Hematopoietic multipotent progenitor cell treated with erythropoietin and hydrocortisone succinate and interleukin-3 and kit ligand, for 17 days (in vitro differentiated cells): ENCODE data around the gene CPLX1.

Experiments used
- DNase-seq: peaks from one replicate; pipeline ENCODE4 v3.0.0-alpha.2; 2015; ENCODE audit warnings: low spot score

CPLX1 gene

DNA sequence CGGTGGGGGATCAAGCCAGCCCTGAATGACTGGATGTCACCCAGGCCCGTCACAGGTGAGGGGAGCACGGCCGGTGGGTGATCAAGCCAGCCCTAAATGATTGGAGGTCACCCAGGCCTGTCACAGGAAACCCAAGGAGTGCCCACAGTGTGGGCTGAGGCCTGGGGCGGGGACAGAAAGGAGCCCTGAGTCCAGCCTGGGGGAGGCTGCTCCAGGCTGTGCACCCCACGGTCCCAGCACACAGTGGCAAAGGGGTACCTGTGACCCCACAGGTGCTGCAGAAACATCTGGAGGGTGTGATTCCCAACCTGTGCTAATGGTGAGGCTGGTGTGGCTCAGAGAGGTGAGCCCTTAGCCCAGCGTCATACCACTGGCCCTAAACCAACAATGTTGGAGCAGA lies 6.2 kb upstream of the CPLX1 start:
- no peak for DNase-seq

GRCh38 chr4:831483-831805 lies 5.5 kb upstream of the CPLX1 start:
- no peak for DNase-seq

DNA sequence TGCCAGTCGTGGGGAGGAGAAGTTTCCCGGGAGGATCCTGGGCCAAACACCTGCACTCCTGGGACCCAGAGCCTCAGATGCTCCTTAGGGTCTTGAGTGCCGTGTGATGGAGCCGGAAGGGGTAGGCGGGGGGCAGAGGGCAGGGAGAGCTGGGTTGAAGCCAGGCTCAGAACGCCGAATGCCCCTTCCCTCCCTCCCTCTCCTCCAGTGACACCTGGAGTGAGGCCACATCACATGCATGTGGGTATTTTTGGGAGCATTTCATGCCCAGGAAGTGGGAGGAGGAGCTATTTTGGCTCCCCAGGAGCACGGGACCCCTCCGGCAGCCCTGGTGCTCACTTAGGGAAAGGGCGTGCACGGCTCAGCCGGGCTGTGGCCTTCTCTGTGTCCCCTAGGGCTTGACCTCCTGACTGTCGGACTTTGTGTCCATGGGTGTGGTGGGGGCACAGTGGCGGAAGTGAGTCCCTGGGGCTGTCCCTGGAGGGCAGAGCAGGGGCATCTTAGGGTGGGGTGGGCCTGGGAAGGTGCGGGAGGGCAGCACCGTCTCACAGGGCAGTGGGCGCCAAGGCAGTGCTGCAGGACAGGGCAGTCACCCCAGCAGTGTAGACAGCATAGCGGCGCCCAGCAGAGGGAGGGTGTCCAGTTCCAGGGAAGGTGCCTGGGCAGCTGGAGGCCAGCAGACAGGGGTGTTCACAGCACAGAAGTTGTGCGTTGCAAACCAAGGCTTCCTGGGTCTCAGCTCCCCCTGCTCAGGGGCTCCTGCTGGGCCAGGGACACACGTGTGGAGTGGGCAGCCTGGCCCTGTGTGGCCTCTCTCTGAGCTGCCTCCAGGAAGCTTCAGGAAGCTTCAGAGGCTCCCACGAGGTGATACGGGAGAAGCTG lies 4.9 kb upstream of the CPLX1 start:
- DNase-seq, result no peak

GRCh38 chr4:829761-830600 lies 4.1 kb upstream of the CPLX1 start:
- DNase-seq, result no peak

GRCh38 chr4:829291-829690 lies 3.4 kb upstream of the CPLX1 start:
- DNase-seq, result no peak

- DNase-seq, result no peak
Measured at GRCh38 chr4:828641-829271, 2.8 kb upstream of the CPLX1 start.

DNA sequence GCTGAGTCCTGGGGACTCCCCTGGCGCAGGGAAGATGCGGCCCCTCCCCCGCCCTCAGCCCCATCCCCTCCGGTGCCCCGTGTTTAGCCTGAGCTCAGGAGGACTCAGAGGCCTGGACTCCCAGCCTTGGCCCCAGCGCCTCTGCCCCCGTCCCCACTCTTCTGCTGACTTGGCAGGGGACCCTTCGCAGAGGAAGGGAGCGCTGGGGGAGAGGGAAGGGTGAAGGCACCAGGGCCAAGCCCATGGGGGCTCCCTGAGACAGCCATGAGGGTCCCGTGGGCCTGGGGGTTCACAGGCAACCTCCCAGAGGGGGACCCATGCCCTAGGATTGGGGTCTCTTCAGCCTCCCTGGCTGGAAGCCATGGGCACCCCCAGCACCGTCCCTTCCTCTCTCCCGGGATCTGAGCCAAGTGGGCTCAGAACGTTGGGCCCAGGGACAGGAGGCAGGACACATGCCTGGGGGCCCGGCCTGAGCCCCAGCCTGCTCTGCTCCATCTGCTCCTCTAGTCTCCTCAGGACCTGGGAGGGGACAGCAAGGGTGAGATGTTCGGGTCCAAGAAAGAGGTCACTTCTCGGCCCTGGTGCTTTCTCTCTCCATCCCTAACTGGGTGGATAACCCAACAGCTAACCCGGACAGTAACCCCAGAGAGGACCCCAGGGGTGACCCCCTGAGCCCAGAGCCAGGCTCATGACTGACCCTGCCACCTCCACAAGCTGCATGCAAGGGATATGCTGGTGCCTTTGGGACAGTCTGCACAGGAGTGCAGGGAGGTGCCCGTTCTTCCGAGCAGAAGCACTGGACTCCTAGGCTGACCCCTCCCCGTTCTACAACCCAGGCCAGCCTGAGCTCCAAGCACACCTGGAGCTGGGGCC lies 1.5 kb upstream of the CPLX1 start:
- DNase-seq, result no peak

DNA sequence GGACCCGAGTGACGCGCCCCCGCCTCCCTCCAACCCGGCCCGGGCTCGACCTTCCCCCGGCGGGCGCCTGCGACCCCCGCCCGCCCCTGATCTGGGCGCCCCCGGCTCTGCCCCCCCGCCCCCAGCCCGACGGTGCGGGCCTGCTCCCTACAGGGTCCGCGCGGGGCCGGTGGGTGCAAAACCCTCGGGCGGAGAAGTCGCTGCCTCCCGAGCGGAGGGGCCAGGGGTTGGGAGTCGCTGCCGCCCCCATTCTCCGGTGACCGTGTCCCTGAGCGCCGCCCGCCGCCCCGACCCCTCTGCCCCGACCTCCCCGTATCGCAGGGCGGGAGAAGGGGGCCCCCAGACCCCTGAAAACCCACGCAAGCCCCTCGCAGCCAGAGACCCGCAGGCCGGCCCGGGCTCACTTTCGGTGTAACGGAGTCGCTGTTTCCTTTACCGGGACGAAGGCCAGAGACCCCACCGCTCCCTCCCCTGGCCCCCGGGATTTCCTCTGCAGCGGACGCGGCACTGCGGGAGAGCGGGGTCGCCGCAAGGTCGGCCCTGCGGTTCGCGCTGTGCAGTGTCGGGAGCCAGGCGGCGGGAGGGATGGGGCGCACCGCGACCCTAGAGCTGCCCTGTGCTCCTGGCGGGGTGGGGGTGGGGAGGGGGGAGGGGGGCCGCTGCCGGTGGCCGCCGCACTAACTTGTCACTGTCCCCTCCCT lies 729 bp upstream of the CPLX1 start:
- DNase-seq, result no peak

- no peak for DNase-seq
Measured at GRCh38 chr4:825063-825970, 612 bp downstream of the CPLX1 start.

DNA sequence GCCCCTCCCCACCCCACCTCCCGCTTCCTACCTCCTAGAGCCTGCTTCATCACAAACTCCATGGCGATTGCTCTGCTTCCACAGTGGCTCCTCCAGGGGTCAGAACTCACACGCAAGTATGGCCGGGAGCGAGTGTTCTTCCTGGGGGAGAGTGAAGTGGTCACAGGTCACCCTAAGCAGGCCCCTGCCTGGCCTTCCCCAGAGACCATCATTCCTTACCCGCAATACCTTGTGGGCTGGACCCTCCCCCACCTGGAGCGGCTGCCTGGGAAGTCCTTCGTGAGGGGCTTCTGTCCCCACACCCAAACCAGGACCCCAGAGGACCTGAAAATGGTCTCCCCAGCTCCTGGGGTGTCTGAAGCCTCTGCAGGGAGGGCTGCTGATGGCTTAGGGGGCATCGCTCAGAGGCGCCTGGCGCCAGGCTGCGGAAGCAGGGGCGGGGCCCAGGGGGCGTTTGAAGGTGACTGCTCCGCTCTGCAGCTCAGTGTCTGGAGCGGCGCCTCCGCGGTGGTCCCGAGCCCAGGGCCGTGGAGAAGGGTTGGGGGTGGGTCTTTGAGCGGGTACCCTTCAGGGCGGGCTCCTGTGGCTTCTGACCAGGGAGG lies 1.4 kb downstream of the CPLX1 start:
- DNase-seq, result no peak

DNA sequence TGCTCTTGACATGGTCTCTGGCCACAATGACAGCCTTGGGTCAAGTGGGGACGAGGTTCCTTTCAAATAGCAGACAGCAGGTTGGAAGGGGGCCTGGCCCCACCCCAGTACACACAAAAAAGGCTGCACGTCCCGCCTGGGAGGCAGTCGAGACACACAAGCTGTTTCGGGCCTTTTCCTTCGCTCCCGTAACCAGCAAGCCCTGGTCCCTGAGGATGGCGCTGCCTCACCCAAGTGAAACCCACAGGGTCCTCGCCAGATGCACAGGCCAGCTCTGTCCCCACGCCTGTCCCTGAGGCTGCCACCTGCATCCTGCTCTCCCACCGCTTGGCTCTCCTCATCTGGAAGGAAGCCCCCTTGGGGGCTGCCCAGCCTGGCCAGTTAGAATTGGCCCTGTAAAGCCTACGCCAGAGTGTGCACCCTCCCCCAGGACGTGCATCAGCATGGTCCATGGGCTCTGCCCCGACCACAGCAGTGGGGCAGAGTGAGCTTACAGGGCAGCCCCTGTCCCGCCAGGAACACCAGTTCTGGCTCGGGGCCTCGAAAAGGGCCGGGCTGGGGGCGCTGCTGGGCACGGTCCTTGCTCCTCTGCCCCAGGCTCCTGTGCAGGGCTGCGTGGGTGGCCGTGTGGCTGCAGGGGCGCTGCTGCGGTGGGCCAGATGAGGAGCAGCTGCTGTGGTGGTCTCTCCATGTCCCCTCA lies 2.0 kb downstream of the CPLX1 start:
- no peak for DNase-seq

- DNase-seq, result no peak
Measured at GRCh38 chr4:823176-823760, 2.7 kb downstream of the CPLX1 start.

DNA sequence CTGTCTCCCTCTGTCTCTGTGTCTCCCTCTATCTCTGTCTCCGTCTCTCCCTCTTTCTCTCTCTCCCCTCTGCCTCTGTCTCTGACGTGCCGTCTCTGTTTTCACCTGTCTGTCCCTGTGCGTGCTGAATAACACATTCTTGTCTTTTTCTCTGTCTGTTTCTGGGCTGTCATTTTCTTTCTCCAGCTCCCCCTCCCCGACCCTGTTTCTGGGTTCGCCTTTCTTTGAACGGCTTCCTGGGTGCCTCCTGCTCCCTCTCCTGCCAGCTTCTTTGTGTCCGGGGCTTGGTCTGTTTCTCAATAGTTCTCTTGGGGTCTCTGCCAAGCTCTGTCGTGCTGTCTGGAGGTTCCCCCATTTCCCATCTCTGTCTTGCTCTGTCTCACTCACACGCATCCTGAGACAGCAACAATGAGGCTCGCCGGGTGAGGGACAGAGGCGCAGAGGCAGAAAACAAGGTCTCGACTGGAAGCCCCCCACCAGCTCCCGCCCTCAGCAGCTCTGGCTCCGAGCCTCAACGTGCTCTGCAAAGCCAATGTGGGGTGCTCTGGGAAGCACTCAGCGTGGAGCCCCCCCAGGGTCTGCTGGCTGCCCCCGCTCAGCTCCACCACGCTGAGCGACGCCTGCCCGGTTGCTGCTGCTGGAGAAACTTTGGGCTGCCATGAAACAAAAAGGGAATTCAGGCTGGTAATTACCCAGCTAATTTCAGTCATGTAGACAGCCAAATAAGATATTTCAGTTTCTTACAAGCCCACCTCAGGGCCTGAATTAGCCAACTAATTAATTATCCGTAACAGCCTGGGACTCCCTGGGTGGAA lies 3.4 kb downstream of the CPLX1 start:
- no peak for DNase-seq

DNA sequence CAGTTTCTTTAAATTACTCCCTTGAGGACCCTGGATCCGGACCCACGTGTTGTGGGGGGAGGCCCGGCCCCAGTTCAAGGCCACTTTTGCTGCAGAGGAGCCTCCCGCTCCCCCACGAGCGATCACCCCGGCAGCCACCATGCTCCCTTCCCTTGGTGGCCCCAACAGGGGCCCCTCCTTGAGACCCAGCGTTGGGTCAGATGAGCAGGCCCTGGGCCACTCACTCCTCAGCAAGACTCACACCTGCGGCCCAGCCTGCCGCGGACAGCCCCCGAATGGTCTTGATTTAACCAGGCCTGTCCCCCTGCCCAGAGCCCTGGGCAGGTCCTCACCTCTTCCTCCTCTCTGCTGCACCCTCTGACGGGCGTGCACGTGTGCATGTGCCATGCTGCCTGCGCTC lies 4.3 kb downstream of the CPLX1 start:
- no peak for DNase-seq

DNA sequence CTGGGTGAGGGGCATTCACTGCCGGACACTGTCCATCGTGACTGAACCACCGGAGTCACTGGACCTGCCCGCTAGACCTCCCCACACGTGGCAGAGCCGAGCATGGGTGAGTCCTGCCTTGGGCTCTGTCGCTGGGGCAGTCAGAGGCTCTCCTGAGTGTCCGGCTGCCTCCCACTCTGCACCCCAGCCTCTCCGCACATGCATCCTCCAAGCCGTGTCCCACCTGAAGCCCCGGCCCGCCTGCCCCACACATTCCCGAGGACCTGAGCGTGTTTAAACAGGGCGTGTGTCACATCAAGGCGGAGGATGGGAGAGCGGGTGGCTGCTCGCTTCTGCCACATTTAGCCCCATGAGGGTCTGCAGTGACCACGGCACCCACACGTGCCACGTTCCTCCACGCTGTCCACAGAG lies 4.7 kb downstream of the CPLX1 start:
- no peak for DNase-seq

GRCh38 chr4:820230-821172 lies 5.4 kb downstream of the CPLX1 start:
- no peak for DNase-seq
